Endodermal cell (in vitro differentiated cells): ENCODE measurements around the gene MINAR2. TPM values are rescaled to one million over a fixed set of nuclear protein-coding genes. Genes with fewer than 3 reads are reported as not detected.

Experiments used
- DNase-seq: peaks from one replicate; pipeline ENCODE4 v3.0.0-alpha.2; 2017
- H3K27ac ChIP-seq: 2 replicates; pipeline ENCODE4 v1.5.1; 2013; ENCODE audit warnings: mild to moderate bottlenecking, low read depth, low read length, moderate library complexity
- H3K27me3 ChIP-seq: 2 replicates; pipeline ENCODE4 v1.6.1; 2013; ENCODE audit warnings: mild to moderate bottlenecking, low read length, moderate library complexity; ENCODE audit not compliant: insufficient read depth, control insufficient read depth, poor library complexity, severe bottlenecking
- H3K36me3 ChIP-seq: 2 replicates; pipeline ENCODE4 v1.7.0; 2013; ENCODE audit warnings: mild to moderate bottlenecking, low read length, moderate library complexity; ENCODE audit not compliant: control insufficient read depth, insufficient read depth
- H3K4me1 ChIP-seq: one replicate; pipeline ENCODE4 v1.7.0; 2013; ENCODE audit warnings: low read length; ENCODE audit not compliant: control insufficient read depth, insufficient read depth
- H3K4me3 ChIP-seq: 2 replicates; pipeline ENCODE4 v1.5.1; 2013; ENCODE audit warnings: mild to moderate bottlenecking, low read length, moderate library complexity
- H3K9ac ChIP-seq: 2 replicates; pipeline ENCODE4 v1.6.1; 2013; ENCODE audit warnings: mild to moderate bottlenecking, low read length, moderate library complexity; ENCODE audit not compliant: poor library complexity, severe bottlenecking; ENCODE audit errors: extremely low read depth
- H3K9me3 ChIP-seq: 2 replicates; pipeline ENCODE4 v1.6.1; 2013; ENCODE audit warnings: mild to moderate bottlenecking, low read length, moderate library complexity; ENCODE audit not compliant: control insufficient read depth
- H3K27ac Mint-ChIP-seq: 2 replicates; pipeline ENCODE4 v1.8.0; 2020; ENCODE audit warnings: mixed read lengths
- H3K27me3 Mint-ChIP-seq: 2 replicates; pipeline ENCODE4 v1.8.0; 2021; ENCODE audit warnings: mild to moderate bottlenecking, mixed read lengths; ENCODE audit not compliant: insufficient read depth
- H3K36me3 Mint-ChIP-seq: 2 replicates; pipeline ENCODE4 v1.8.0; 2020; ENCODE audit warnings: low read depth, mixed read lengths
- H3K4me1 Mint-ChIP-seq: 2 replicates; pipeline ENCODE4 v1.8.0; 2020; ENCODE audit warnings: mixed read lengths
- H3K4me3 Mint-ChIP-seq: 2 replicates; pipeline ENCODE4 v1.8.0; 2020; ENCODE audit warnings: mild to moderate bottlenecking, moderate library complexity, mixed read lengths
- H3K9me3 Mint-ChIP-seq: 2 replicates; pipeline ENCODE4 v1.8.0; 2020; ENCODE audit warnings: mild to moderate bottlenecking, mixed read lengths
- WGBS, 2 experiments: methylation state at CpG; one replicate each; pipeline versions ENCODE4 v1.1.5 to v1.1.7; 2013; ENCODE audit warnings: missing lambda C conversion rate in 2 of 2, mixed read lengths in 1 of 2; ENCODE audit not compliant: insufficient coverage in 1 of 2, insufficient read length in 1 of 2; 5-methylcytosine and 5-hydroxymethylcytosine counted together
- long read RNA-seq, 4 experiments: library from polyadenylated mRNA in 2 of 4; library from RNA in 1 of 4; library from capped mRNA in 1 of 4; stranded (forward) in 3 of 4; unstranded in 1 of 4; transcript quantifications; one replicate each; pipeline ENCODE4 v2.0.0, GENCODE V29; 2020 to 2021; ENCODE audit warnings: inconsistent platforms in 1 of 4
- polyA plus RNA-seq, 2 experiments: library from polyadenylated mRNA; stranded (reverse); fragments of 50-300 nt; gene quantifications; one replicate each; pipeline ENCODE4 v1.2.3, GENCODE V29; 2013
- total RNA-seq, 2 donors: library from RNA; stranded (reverse); fragmentation: NEBNext Ultra II Directional in 1 of 2; extraction: Animal tissue kit (Norgen Biotek cat#: 25700) in 1 of 2; gene quantifications; 2 replicates in 1 of 2; 3 replicates in 1 of 2; pipeline ENCODE4 v1.2.1, GENCODE V29; 2021
- TF ChIP-seq, protein P1 (sequence below): fragments of 200-600 bp; sonication (generic); conservative IDR thresholded peaks from 2 replicates; pipeline ENCODE4 v1.5.0; 2021; ENCODE audit warnings: antibody characterized with exemption, mild to moderate bottlenecking

MINAR2 gene, protein sequence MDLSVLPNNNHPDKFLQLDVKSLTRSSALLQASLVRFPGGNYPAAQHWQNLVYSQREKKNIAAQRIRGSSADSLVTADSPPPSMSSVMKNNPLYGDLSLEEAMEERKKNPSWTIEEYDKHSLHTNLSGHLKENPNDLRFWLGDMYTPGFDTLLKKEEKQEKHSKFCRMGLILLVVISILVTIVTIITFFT
- total RNA-seq, result under 1 TPM in 1 of 2 donors, not detected in 1; 0.15 TPM
- polyA plus RNA-seq (2013, experiment 1 of 2), result not detected
- polyA plus RNA-seq (2013, experiment 2 of 2), result not detected
- long read RNA-seq, experiment 1, result 0 reads
- long read RNA-seq, experiment 2, result 0 reads
- long read RNA-seq, experiment 3, result 0 reads
- long read RNA-seq, experiment 4, result 0 reads

DNA sequence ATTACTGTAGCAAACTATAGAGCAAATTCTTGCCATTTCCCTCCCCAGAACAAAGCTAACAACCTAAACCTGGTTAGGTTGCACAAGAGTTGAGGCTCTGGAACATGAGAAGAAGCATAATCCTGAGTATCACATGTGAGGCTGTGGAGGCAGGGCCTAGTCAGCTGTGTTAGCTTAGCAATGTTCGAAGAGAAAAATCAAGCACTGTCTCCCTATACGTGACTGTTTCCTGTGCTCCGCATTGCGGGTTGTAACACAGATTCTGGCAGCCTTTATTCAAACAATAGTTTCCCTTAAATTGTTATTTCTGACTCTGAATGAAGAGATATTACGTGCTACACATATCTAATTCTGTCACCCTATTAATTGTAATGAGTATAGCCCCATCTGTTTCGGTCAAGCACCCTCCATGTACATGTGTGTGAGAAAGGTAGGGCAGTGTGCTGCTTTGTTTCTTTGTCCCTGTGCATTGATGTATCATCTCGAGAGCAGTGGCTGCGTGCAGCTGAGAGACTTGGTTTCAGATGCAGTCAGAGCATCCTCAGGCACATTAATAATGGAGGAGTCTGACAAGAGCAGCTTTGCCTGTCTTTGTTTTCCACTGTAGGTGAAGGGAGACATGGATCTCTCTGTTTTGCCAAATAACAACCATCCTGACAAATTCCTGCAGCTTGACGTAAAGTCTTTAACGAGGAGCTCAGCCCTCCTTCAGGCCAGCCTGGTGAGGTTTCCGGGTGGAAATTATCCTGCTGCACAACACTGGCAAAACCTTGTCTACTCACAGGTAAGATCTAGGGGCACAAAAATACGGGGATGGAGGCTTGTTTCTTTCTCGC is at the start of gene MINAR2:
TSS of gene MINAR2 (plus strand) at position 523 of the 836 bp plus-strand sequence. CDS start at position 620, 97 bp downstream.
- TF ChIP-seq, protein P1, sequence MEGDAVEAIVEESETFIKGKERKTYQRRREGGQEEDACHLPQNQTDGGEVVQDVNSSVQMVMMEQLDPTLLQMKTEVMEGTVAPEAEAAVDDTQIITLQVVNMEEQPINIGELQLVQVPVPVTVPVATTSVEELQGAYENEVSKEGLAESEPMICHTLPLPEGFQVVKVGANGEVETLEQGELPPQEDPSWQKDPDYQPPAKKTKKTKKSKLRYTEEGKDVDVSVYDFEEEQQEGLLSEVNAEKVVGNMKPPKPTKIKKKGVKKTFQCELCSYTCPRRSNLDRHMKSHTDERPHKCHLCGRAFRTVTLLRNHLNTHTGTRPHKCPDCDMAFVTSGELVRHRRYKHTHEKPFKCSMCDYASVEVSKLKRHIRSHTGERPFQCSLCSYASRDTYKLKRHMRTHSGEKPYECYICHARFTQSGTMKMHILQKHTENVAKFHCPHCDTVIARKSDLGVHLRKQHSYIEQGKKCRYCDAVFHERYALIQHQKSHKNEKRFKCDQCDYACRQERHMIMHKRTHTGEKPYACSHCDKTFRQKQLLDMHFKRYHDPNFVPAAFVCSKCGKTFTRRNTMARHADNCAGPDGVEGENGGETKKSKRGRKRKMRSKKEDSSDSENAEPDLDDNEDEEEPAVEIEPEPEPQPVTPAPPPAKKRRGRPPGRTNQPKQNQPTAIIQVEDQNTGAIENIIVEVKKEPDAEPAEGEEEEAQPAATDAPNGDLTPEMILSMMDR, result no peak
- H3K9me3 Mint-ChIP-seq, result no peaks in the 10 kb centered on the region
- no peaks in the 10 kb centered on the region for H3K9me3 ChIP-seq
- WGBS, 2 experiments, result 92 to 96% methylated on average over 9 to 13 of the region's 13 CpGs
- no peak within 1 kb of the TSS for H3K4me3 Mint-ChIP-seq
- H3K36me3 ChIP-seq, result no peaks in the 10 kb centered on the region
- no peaks in the 10 kb centered on the region for H3K27me3 ChIP-seq
- no peaks in the 10 kb centered on the region for H3K27me3 Mint-ChIP-seq
- H3K4me1 Mint-ChIP-seq, result peaks cover 7% of the 10 kb centered on the region
- H3K27ac Mint-ChIP-seq, result peak within 1 kb of the TSS; percentile 23
- no peaks in the 10 kb centered on the region for H3K36me3 Mint-ChIP-seq
- no peak within 1 kb of the TSS for H3K27ac ChIP-seq
- no peak for DNase-seq
- no peaks in the 10 kb centered on the region for H3K4me1 ChIP-seq
- H3K9ac ChIP-seq, result no peak within 1 kb of the TSS
- H3K4me3 ChIP-seq, result no peak within 1 kb of the TSS

DNA sequence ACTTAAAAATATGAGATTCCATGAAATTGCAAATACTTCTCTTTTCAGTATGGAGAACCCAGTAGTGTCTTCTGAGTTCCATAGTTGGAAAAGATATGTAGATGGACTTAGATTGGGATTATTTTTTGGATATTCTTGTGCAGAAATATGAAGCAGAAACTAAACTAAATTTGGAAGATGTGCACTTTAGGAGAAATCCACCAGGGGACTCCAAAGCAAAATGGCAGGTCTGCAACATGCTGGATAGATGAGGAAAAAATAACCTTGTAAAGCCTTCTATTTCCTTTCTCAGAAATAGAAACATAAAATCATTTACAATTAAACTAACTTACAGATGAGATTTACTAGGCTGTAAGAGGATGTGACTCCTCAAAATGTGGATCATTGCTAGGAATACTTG is 49.2 kb upstream of the MINAR2 start:
- TF ChIP-seq, protein P1, result peak; percentile 57
- Mint-ChIP-seq H3K27me3 (no peaks in the 10 kb centered on the region), H3K4me3 (no peak overlapping the region)

DNA sequence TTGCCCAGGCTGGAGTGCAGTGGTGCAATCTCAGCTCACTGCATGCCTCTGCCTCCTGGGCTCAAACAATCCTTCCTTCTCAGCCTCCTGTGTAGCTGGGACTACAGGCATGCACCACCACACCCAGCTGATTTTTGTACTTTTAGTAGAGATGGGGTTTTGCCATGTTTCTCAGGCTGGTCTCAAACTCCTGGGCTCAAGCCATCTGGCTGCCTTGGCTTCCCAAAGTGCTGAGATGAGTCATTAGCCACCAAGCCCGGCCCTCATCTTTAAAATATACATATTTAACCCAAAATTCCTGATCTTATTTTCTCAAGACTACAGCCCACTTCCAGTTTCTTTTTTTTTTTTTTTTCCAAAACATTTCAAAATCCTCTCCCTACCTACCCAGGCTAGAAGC is 31.7 kb upstream of the MINAR2 start:
- no peaks in the 10 kb centered on the region for H3K27me3 ChIP-seq
- H3K36me3 Mint-ChIP-seq, result peaks cover 14% of the 10 kb centered on the region

More for the DNA sequence above, 49.2 kb upstream of the MINAR2 start:
- H3K9me3 Mint-ChIP-seq, result no peaks in the 10 kb centered on the region
- Histone ChIP-seq H3K27me3 (no peaks in the 10 kb centered on the region), H3K4me1 (no peaks in the 10 kb centered on the region), H3K36me3 (no peaks in the 10 kb centered on the region), H3K9me3 (peaks cover 5% of the 10 kb centered on the region), H3K9ac (no peak overlapping the region), H3K4me3 (no peak overlapping the region), H3K27ac (no peak overlapping the region)
- H3K27ac Mint-ChIP-seq, result no peak overlapping the region
- H3K4me1 Mint-ChIP-seq, result peaks cover 14% of the 10 kb centered on the region
- H3K36me3 Mint-ChIP-seq, result peaks cover 40% of the 10 kb centered on the region
- DNase-seq, result no peak

More for the DNA sequence above, 31.7 kb upstream of the MINAR2 start:
- Histone ChIP-seq H3K9ac (no peak overlapping the region), H3K36me3 (no peaks in the 10 kb centered on the region), H3K27ac (no peak overlapping the region), H3K9me3 (no peaks in the 10 kb centered on the region), H3K4me1 (no peaks in the 10 kb centered on the region), H3K4me3 (no peak overlapping the region)
- Mint-ChIP-seq H3K4me1 (no peaks in the 10 kb centered on the region), H3K27me3 (no peaks in the 10 kb centered on the region), H3K9me3 (no peaks in the 10 kb centered on the region), H3K27ac (no peak overlapping the region), H3K4me3 (no peak overlapping the region)
- TF ChIP-seq, protein P1, result no peak
- WGBS, 2 experiments, result 85 to 90% methylated on average over 1 of the region's 1 CpG
- no peak for DNase-seq
